Ectodermal cell (in vitro differentiated cells): Measurements from ENCODE around the gene TMEM182.

Experiments used
- H3K27ac ChIP-seq: 2 replicates; pipeline ENCODE4 v1.7.0; 2013; ENCODE audit warnings: mild to moderate bottlenecking, low read depth, low read length; ENCODE audit not compliant: insufficient read depth, poor library complexity, severe bottlenecking
- H3K27me3 ChIP-seq: 2 replicates; pipeline ENCODE4 v1.7.0; 2013; ENCODE audit warnings: mild to moderate bottlenecking, low read length; ENCODE audit not compliant: insufficient read depth, control insufficient read depth, poor library complexity, severe bottlenecking
- H3K36me3 ChIP-seq: one replicate; pipeline ENCODE4 v1.7.0; 2013; ENCODE audit warnings: low read length; ENCODE audit not compliant: control insufficient read depth, insufficient read depth
- H3K4me1 ChIP-seq: one replicate; pipeline ENCODE4 v1.7.0; 2013; ENCODE audit warnings: low read length; ENCODE audit not compliant: control insufficient read depth, insufficient read depth
- H3K4me3 ChIP-seq: 2 replicates; pipeline ENCODE4 v1.7.0; 2013; ENCODE audit warnings: low read depth, low read length, control low read depth; ENCODE audit not compliant: insufficient read depth
- H3K9me3 ChIP-seq: 2 replicates; pipeline ENCODE4 v1.7.0; 2013; ENCODE audit warnings: mild to moderate bottlenecking, low read length, moderate library complexity; ENCODE audit not compliant: control insufficient read depth
- WGBS, 2 experiments: methylation state at CpG; one replicate each; pipeline ENCODE4 v1.1.7; 2013; ENCODE audit warnings: missing lambda C conversion rate in 2 of 2; 5-methylcytosine and 5-hydroxymethylcytosine counted together

The TMEM182 gene

GRCh38 chr2:102765061-102765460, 3.2 kb downstream of the TMEM182 start:
- Histone ChIP-seq H3K27ac (no peak overlapping the region), H3K36me3 (no peaks in the 10 kb centered on the region), H3K9me3 (no peaks in the 10 kb centered on the region), H3K4me3 (no peak overlapping the region), H3K27me3 (no peaks in the 10 kb centered on the region), H3K4me1 (no peaks in the 10 kb centered on the region)
- no CpG with 5 or more reads among the region's 1 CpG for WGBS, 2 experiments

GRCh38 chr2:102768253-102768652, 6.4 kb downstream of the TMEM182 start:
- 87 to 95% methylated on average over 3 of the region's 3 CpGs for WGBS, 2 experiments
- Histone ChIP-seq H3K4me3 (no peak overlapping the region), H3K9me3 (no peaks in the 10 kb centered on the region), H3K36me3 (no peaks in the 10 kb centered on the region), H3K27ac (no peak overlapping the region), H3K27me3 (no peaks in the 10 kb centered on the region), H3K4me1 (peaks cover 4% of the 10 kb centered on the region)

- H3K27ac ChIP-seq, result no peak overlapping the region
- peaks cover 4% of the 10 kb centered on the region for H3K4me1 ChIP-seq
- no peaks in the 10 kb centered on the region for H3K36me3 ChIP-seq
- H3K9me3 ChIP-seq, result no peaks in the 10 kb centered on the region
- H3K4me3 ChIP-seq, result no peak overlapping the region
- H3K27me3 ChIP-seq, result no peaks in the 10 kb centered on the region
Measured at GRCh38 chr2:102768892-102769291, 7.1 kb downstream of the TMEM182 start.

- WGBS, 2 experiments, result 49 to 61% methylated on average over 3 of the region's 3 CpGs
Measured at GRCh38 chr2:102770506-102770905, 8.7 kb downstream of the TMEM182 start.

GRCh38 chr2:102771114-102771513, 9.3 kb downstream of the TMEM182 start:
- H3K9me3 ChIP-seq, result no peaks in the 10 kb centered on the region
- 79 to 83% methylated on average over 3 of the region's 3 CpGs for WGBS, 2 experiments
- peaks cover 4% of the 10 kb centered on the region for H3K4me1 ChIP-seq
- no peaks in the 10 kb centered on the region for H3K36me3 ChIP-seq
- no peak overlapping the region for H3K4me3 ChIP-seq
- no peaks in the 10 kb centered on the region for H3K27me3 ChIP-seq
- no peak overlapping the region for H3K27ac ChIP-seq

More at GRCh38 chr2:102770506-102770905, 8.7 kb downstream of the TMEM182 start:
- Histone ChIP-seq H3K9me3 (no peaks in the 10 kb centered on the region), H3K4me3 (no peak overlapping the region), H3K36me3 (no peaks in the 10 kb centered on the region), H3K4me1 (peaks cover 4% of the 10 kb centered on the region), H3K27me3 (no peaks in the 10 kb centered on the region), H3K27ac (no peak overlapping the region)

- no peak overlapping the region for H3K4me3 ChIP-seq
- H3K27ac ChIP-seq, result no peak overlapping the region
- no peaks in the 10 kb centered on the region for H3K36me3 ChIP-seq
- no peaks in the 10 kb centered on the region for H3K27me3 ChIP-seq
- 95 to 97% methylated on average over 3 of the region's 3 CpGs for WGBS, 2 experiments
- H3K4me1 ChIP-seq, result peaks cover 4% of the 10 kb centered on the region
- no peaks in the 10 kb centered on the region for H3K9me3 ChIP-seq
Measured at GRCh38 chr2:102772659-102773058, 10.8 kb downstream of the TMEM182 start.

- no peaks in the 10 kb centered on the region for H3K9me3 ChIP-seq
- H3K27me3 ChIP-seq, result no peaks in the 10 kb centered on the region
- H3K4me1 ChIP-seq, result peaks cover 4% of the 10 kb centered on the region
- 92 to 93% methylated on average over 5 of the region's 5 CpGs for WGBS, 2 experiments
- H3K36me3 ChIP-seq, result no peaks in the 10 kb centered on the region
- H3K4me3 ChIP-seq, result no peak overlapping the region
- no peak overlapping the region for H3K27ac ChIP-seq
Measured at GRCh38 chr2:102773149-102773705, 11.4 kb downstream of the TMEM182 start.

- Histone ChIP-seq H3K4me1 (no peaks in the 10 kb centered on the region), H3K4me3 (no peak overlapping the region), H3K27me3 (no peaks in the 10 kb centered on the region), H3K27ac (no peak overlapping the region), H3K9me3 (no peaks in the 10 kb centered on the region), H3K36me3 (no peaks in the 10 kb centered on the region)
- no CpG with 5 or more reads among the region's 1 CpG for WGBS, 2 experiments
Measured at GRCh38 chr2:102778260-102778659, 16.4 kb downstream of the TMEM182 start.

GRCh38 chr2:102780467-102780866, 18.6 kb downstream of the TMEM182 start:
- Histone ChIP-seq H3K36me3 (no peaks in the 10 kb centered on the region), H3K27me3 (no peaks in the 10 kb centered on the region), H3K9me3 (no peaks in the 10 kb centered on the region), H3K27ac (no peak overlapping the region), H3K4me1 (no peaks in the 10 kb centered on the region), H3K4me3 (no peak overlapping the region)
- WGBS, 2 experiments, result 93 to 96% methylated on average over 1 of the region's 1 CpG

- H3K9me3 ChIP-seq, result no peaks in the 10 kb centered on the region
- H3K4me3 ChIP-seq, result no peak overlapping the region
- 81 to 88% methylated on average over 1 to 2 of the region's 2 CpGs for WGBS, 2 experiments
- no peaks in the 10 kb centered on the region for H3K27me3 ChIP-seq
- H3K27ac ChIP-seq, result no peak overlapping the region
- H3K4me1 ChIP-seq, result no peaks in the 10 kb centered on the region
- H3K36me3 ChIP-seq, result no peaks in the 10 kb centered on the region
Measured at GRCh38 chr2:102782187-102782586, 20.4 kb downstream of the TMEM182 start.

- Histone ChIP-seq H3K27ac (no peak overlapping the region), H3K27me3 (no peaks in the 10 kb centered on the region), H3K9me3 (no peaks in the 10 kb centered on the region), H3K4me1 (no peaks in the 10 kb centered on the region), H3K4me3 (no peak overlapping the region), H3K36me3 (no peaks in the 10 kb centered on the region)
- 89% methylated on average over 1 of the region's 1 CpG; no CpG with 5 or more reads in 1 of the 2 experiments for WGBS, 2 experiments
Measured at GRCh38 chr2:102782933-102783332, 21.1 kb downstream of the TMEM182 start.
